SKM-1 (cell line): ENCODE measurements around the gene PRPS1L1.

Source experiments
- DNase-seq: peaks from one replicate; lab custom pipeline; 2025; ENCODE audit not compliant: unreplicated experiment; lab: John Stamatoyannopoulos, UW

PRPS1L1 gene

GRCh38 chr7:18027628-18028027 lies at the start of gene PRPS1L1:
Gene PRPS1L1, minus strand, starts transcription at chr7:18027846.
- no peak for DNase-seq

- DNase-seq: no peak
Observed at GRCh38 chr7:18076461-18076860, 48.8 kb upstream of the PRPS1L1 start.

- DNase-seq: no peak
Observed at GRCh38 chr7:18068745-18069144, 41.1 kb upstream of the PRPS1L1 start.

GRCh38 chr7:18064242-18064838 lies 36.7 kb upstream of the PRPS1L1 start:
- no peak for DNase-seq

- DNase-seq: no peak
Observed at GRCh38 chr7:18063149-18063901, 35.7 kb upstream of the PRPS1L1 start.

GRCh38 chr7:18059171-18059570 lies 31.5 kb upstream of the PRPS1L1 start:
- no peak for DNase-seq

- DNase-seq: no peak
Observed at GRCh38 chr7:18053941-18054340, 26.3 kb upstream of the PRPS1L1 start.

- no peak for DNase-seq
Observed at GRCh38 chr7:18053177-18053928, 25.7 kb upstream of the PRPS1L1 start.

GRCh38 chr7:18049262-18049661 lies 21.6 kb upstream of the PRPS1L1 start:
- DNase-seq: no peak

- no peak for DNase-seq
Observed at GRCh38 chr7:18046601-18047000, 19.0 kb upstream of the PRPS1L1 start.

- no peak for DNase-seq
Observed at GRCh38 chr7:18045171-18045570, 17.5 kb upstream of the PRPS1L1 start.

GRCh38 chr7:18041191-18041590 lies 13.5 kb upstream of the PRPS1L1 start:
- DNase-seq: no peak

- no peak for DNase-seq
Observed at GRCh38 chr7:18040196-18040595, 12.6 kb upstream of the PRPS1L1 start.

- no peak for DNase-seq
Observed at GRCh38 chr7:18038382-18038781, 10.7 kb upstream of the PRPS1L1 start.

GRCh38 chr7:18037609-18038008 lies 10.0 kb upstream of the PRPS1L1 start:
- DNase-seq: no peak

- DNase-seq: no peak
Observed at GRCh38 chr7:18036783-18037182, 9.1 kb upstream of the PRPS1L1 start.

- DNase-seq: no peak
Observed at GRCh38 chr7:18030758-18031157, 3.1 kb upstream of the PRPS1L1 start.

- no peak for DNase-seq
Observed at GRCh38 chr7:18020138-18020715, 7.4 kb downstream of the PRPS1L1 start.

- no peak for DNase-seq
Observed at GRCh38 chr7:18019555-18019954, 8.1 kb downstream of the PRPS1L1 start.

GRCh38 chr7:18018296-18019215 lies 9.1 kb downstream of the PRPS1L1 start:
- DNase-seq: no peak
